ENCODE data around the gene CEACAM16.

DNA sequence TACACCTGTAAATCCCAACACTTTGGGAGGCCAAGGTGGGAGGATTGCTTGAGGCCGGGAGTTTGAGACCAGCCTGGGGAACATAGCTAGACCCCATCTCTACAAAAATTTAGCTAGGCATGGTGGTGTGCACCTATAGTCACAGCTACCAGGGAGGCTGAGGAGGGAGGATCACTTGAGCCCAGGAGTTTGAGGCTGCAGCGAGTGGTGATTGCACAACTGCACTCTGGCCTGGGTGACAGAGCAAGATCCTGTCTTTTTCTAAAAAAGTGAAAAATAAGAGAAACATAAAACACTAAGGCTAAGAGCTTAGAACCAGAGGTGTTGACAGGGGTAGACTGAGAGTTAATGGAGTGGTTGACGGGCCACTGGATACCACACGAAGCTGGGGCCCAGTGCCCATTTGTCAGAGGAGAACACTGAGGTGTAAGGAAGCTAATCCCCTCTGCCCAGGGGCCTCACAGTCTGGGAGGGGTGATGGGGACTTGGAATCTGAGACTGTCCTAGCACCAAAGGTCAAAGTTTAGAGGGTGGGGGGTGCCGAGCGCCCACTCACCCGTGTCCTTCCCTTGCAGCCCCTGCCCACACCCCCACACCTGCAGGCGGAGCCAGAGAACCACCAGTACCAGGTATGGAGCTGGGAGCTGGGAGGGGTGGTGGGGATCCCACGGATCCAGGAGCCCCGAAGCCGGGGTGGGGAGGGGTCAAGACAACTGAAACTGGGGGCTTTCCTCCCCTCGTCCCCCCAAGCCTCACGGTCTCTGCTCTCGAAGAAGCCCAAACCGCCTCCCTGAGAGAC lies 16.8 kb upstream of the CEACAM16 start:
- TF ChIP-seq, protein P1, sequence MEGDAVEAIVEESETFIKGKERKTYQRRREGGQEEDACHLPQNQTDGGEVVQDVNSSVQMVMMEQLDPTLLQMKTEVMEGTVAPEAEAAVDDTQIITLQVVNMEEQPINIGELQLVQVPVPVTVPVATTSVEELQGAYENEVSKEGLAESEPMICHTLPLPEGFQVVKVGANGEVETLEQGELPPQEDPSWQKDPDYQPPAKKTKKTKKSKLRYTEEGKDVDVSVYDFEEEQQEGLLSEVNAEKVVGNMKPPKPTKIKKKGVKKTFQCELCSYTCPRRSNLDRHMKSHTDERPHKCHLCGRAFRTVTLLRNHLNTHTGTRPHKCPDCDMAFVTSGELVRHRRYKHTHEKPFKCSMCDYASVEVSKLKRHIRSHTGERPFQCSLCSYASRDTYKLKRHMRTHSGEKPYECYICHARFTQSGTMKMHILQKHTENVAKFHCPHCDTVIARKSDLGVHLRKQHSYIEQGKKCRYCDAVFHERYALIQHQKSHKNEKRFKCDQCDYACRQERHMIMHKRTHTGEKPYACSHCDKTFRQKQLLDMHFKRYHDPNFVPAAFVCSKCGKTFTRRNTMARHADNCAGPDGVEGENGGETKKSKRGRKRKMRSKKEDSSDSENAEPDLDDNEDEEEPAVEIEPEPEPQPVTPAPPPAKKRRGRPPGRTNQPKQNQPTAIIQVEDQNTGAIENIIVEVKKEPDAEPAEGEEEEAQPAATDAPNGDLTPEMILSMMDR (IDR thresholded peaks at IDR 0.05 in 2 of 3, conservative IDR thresholded peaks at IDR 0.05 in 1 of 3; ENCODE audit: borderline replicate concordance in 1 of 3, insufficient read depth in 1 of 3, low read depth in 2 of 3, low read length in 2 of 3), result no peak
- TF ChIP-seq SP1 (IDR thresholded peaks at IDR 0.05; ENCODE audit: low read depth) (no peak), JUND (IDR thresholded peaks at IDR 0.05) (no peak), POLR2AphosphoS5 (IDR thresholded peaks at IDR 0.05; ENCODE audit: low read depth, low read length) (no peak), EZH2 (IDR thresholded peaks at IDR 0.05) (no peak), EGR1 (IDR thresholded peaks at IDR 0.05; ENCODE audit: low read depth) (no peak), POLR2A (IDR thresholded peaks at IDR 0.05; ENCODE audit: borderline replicate concordance, extremely low read depth, insufficient read depth, insufficient read length) (no peak), YY1 (IDR thresholded peaks at IDR 0.05; ENCODE audit: extremely low read depth, insufficient replicate concordance, low read depth, low read length) (no peak)
- TF ChIP-seq, protein P2, sequence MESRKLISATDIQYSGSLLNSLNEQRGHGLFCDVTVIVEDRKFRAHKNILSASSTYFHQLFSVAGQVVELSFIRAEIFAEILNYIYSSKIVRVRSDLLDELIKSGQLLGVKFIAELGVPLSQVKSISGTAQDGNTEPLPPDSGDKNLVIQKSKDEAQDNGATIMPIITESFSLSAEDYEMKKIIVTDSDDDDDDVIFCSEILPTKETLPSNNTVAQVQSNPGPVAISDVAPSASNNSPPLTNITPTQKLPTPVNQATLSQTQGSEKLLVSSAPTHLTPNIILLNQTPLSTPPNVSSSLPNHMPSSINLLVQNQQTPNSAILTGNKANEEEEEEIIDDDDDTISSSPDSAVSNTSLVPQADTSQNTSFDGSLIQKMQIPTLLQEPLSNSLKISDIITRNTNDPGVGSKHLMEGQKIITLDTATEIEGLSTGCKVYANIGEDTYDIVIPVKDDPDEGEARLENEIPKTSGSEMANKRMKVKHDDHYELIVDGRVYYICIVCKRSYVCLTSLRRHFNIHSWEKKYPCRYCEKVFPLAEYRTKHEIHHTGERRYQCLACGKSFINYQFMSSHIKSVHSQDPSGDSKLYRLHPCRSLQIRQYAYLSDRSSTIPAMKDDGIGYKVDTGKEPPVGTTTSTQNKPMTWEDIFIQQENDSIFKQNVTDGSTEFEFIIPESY (IDR thresholded peaks at IDR 0.05; ENCODE audit: extremely low read depth, insufficient replicate concordance, low read length), result no peak
- TF ChIP-seq, protein P3, sequence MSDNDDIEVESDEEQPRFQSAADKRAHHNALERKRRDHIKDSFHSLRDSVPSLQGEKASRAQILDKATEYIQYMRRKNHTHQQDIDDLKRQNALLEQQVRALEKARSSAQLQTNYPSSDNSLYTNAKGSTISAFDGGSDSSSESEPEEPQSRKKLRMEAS (IDR thresholded peaks at IDR 0.05), result no peak
- TF ChIP-seq, protein P4, sequence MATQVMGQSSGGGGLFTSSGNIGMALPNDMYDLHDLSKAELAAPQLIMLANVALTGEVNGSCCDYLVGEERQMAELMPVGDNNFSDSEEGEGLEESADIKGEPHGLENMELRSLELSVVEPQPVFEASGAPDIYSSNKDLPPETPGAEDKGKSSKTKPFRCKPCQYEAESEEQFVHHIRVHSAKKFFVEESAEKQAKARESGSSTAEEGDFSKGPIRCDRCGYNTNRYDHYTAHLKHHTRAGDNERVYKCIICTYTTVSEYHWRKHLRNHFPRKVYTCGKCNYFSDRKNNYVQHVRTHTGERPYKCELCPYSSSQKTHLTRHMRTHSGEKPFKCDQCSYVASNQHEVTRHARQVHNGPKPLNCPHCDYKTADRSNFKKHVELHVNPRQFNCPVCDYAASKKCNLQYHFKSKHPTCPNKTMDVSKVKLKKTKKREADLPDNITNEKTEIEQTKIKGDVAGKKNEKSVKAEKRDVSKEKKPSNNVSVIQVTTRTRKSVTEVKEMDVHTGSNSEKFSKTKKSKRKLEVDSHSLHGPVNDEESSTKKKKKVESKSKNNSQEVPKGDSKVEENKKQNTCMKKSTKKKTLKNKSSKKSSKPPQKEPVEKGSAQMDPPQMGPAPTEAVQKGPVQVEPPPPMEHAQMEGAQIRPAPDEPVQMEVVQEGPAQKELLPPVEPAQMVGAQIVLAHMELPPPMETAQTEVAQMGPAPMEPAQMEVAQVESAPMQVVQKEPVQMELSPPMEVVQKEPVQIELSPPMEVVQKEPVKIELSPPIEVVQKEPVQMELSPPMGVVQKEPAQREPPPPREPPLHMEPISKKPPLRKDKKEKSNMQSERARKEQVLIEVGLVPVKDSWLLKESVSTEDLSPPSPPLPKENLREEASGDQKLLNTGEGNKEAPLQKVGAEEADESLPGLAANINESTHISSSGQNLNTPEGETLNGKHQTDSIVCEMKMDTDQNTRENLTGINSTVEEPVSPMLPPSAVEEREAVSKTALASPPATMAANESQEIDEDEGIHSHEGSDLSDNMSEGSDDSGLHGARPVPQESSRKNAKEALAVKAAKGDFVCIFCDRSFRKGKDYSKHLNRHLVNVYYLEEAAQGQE (IDR thresholded peaks at IDR 0.05; ENCODE audit: low read depth), result no peak
- TF ChIP-seq, protein P5, sequence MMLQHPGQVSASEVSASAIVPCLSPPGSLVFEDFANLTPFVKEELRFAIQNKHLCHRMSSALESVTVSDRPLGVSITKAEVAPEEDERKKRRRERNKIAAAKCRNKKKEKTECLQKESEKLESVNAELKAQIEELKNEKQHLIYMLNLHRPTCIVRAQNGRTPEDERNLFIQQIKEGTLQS (IDR thresholded peaks at IDR 0.05), result no peak

Data from HCT116 (cell line).